Mammary epithelial cell (primary cell): Measurements from ENCODE around the gene DDX11.
"Not testable (repeated sequence)": the region's sequence is repeated elsewhere in the genome, so short reads cannot be mapped to it uniquely, and the experiment has no call there.

Source experiments
- EZH2 ChIP-seq: IDR thresholded peaks from 2 replicates; pipeline ENCODE4 v1.6.1; 2012; ENCODE audit warnings: low read length, inconsistent platforms, borderline replicate concordance
- TF ChIP-seq, protein P1 (sequence below), 2 donors: IDR thresholded peaks in 1 of 2; conservative IDR thresholded peaks in 1 of 2; 2 replicates each; pipeline ENCODE4 v1.5.1; 2011 to 2012; ENCODE audit warnings: inconsistent platforms in 2 of 2, low read length in 2 of 2, mild to moderate bottlenecking in 2 of 2, control low read depth in 1 of 2, low read depth in 1 of 2; ENCODE audit not compliant: insufficient read depth in 1 of 2; ENCODE audit errors: extremely low read depth in 1 of 2

DNA sequence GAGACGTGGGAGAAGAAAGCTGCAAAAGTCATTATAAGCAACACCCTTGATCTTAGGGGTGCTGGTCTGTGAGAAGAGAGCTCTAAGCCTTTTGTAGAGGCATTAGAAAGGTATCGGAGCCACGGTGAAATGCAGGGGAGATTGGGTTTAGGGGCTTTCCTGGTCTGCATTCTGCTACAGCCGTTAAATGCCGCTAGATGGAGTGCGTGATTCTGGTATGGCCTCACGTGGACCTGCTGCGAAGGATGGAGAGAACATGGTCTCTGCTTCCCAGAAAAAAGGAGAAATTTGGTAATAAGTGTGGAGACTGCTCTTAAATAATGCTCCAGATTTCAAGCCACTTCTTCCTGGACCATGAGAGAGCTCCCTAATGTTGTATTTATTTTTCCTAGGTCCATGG lies 4.3 kb downstream of the DDX11 start:
- not testable (repeated sequence) for TF ChIP-seq EZH2
- TF ChIP-seq, protein P1, sequence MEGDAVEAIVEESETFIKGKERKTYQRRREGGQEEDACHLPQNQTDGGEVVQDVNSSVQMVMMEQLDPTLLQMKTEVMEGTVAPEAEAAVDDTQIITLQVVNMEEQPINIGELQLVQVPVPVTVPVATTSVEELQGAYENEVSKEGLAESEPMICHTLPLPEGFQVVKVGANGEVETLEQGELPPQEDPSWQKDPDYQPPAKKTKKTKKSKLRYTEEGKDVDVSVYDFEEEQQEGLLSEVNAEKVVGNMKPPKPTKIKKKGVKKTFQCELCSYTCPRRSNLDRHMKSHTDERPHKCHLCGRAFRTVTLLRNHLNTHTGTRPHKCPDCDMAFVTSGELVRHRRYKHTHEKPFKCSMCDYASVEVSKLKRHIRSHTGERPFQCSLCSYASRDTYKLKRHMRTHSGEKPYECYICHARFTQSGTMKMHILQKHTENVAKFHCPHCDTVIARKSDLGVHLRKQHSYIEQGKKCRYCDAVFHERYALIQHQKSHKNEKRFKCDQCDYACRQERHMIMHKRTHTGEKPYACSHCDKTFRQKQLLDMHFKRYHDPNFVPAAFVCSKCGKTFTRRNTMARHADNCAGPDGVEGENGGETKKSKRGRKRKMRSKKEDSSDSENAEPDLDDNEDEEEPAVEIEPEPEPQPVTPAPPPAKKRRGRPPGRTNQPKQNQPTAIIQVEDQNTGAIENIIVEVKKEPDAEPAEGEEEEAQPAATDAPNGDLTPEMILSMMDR (conservative IDR thresholded peaks at IDR 0.05 in 1 of 2, IDR thresholded peaks at IDR 0.05 in 1 of 2; ENCODE audit: extremely low read depth in 1 of 2, insufficient read depth in 1 of 2, low read depth in 1 of 2, low read length in 2 of 2) = not testable (repeated sequence)
